Memory B cell (primary cell): Measurements from ENCODE around the gene SAMM50.
"Not testable (repeated sequence)": the region's sequence is repeated elsewhere in the genome, so short reads cannot be mapped to it uniquely, and the experiment has no call there.

Experiments
- ATAC-seq: fragments of 150-1000 bp; cut with Tn5 transposase; 2 replicates; pipeline ENCODE4 v1.10.0; 2021; ENCODE audit warnings: low read depth, mild to moderate bottlenecking, moderate library complexity
- DNase-seq, 2 donors: peaks; one replicate each; pipeline ENCODE4 v3.0.0; 2022; ENCODE audit warnings: low spot score in 2 of 2
- H3K27ac Mint-ChIP-seq: one replicate; pipeline ENCODE4 v1.8.0; 2022; ENCODE audit warnings: mild to moderate bottlenecking, moderate library complexity, mixed read lengths
- H3K27me3 Mint-ChIP-seq: one replicate; pipeline ENCODE4 v1.8.0; 2022; ENCODE audit warnings: mixed read lengths
- H3K36me3 Mint-ChIP-seq: one replicate; pipeline ENCODE4 v1.8.0; 2022; ENCODE audit warnings: mild to moderate bottlenecking, mixed read lengths
- H3K4me1 Mint-ChIP-seq: one replicate; pipeline ENCODE4 v1.8.0; 2022; ENCODE audit warnings: mixed read lengths
- H3K4me3 Mint-ChIP-seq: one replicate; pipeline ENCODE4 v1.8.0; 2022; ENCODE audit warnings: mild to moderate bottlenecking, moderate library complexity, mixed read lengths
- H3K9me3 Mint-ChIP-seq: one replicate; pipeline ENCODE4 v1.8.0; 2022; ENCODE audit warnings: mixed read lengths

SAMM50 gene

GRCh38 chr22:44012162-44012561 is 56.9 kb downstream of the SAMM50 start:
- H3K4me3 Mint-ChIP-seq: no peak overlapping the region
- H3K9me3 Mint-ChIP-seq: no peaks in the 10 kb centered on the region
- DNase-seq (no peak), ATAC-seq (no peak)
- H3K27me3 Mint-ChIP-seq: no peaks in the 10 kb centered on the region
- no peak overlapping the region for H3K27ac Mint-ChIP-seq
- H3K4me1 Mint-ChIP-seq: peaks cover 2% of the 10 kb centered on the region
- no peaks in the 10 kb centered on the region for H3K36me3 Mint-ChIP-seq

- Mint-ChIP-seq H3K27me3 (no peaks in the 10 kb centered on the region), H3K27ac (no peak overlapping the region), H3K36me3 (no peaks in the 10 kb centered on the region)
These were observed 57.3 kb downstream of the SAMM50 start for GRCh38 chr22:44012591-44012990.

GRCh38 chr22:44014241-44014640 is 59.0 kb downstream of the SAMM50 start:
- Mint-ChIP-seq H3K4me1 (peaks cover 2% of the 10 kb centered on the region), H3K9me3 (no peaks in the 10 kb centered on the region), H3K36me3 (peaks cover 2% of the 10 kb centered on the region), H3K4me3 (no peak overlapping the region), H3K27me3 (no peaks in the 10 kb centered on the region), H3K27ac (no peak overlapping the region)
- no peak for ATAC-seq
- DNase-seq: no peak

More at GRCh38 chr22:44012591-44012990, 57.3 kb downstream of the SAMM50 start:
- DNase-seq (no peak), ATAC-seq (no peak)
- Mint-ChIP-seq H3K9me3 (no peaks in the 10 kb centered on the region), H3K4me1 (peaks cover 2% of the 10 kb centered on the region), H3K4me3 (no peak overlapping the region)

GRCh38 chr22:44016586-44016985 is 61.3 kb downstream of the SAMM50 start:
- H3K4me1 Mint-ChIP-seq, H3K27me3 Mint-ChIP-seq, H3K4me3 Mint-ChIP-seq, DNase-seq, H3K36me3 Mint-ChIP-seq, H3K9me3 Mint-ChIP-seq: not testable (repeated sequence)
- ATAC-seq: peak; percentile 77
- H3K27ac Mint-ChIP-seq: peak overlapping the region; percentile 79

GRCh38 chr22:44018594-44018993 is 63.4 kb downstream of the SAMM50 start:
- Mint-ChIP-seq H3K9me3 (no peaks in the 10 kb centered on the region), H3K36me3 (peaks cover 2% of the 10 kb centered on the region), H3K4me1 (peaks cover 14% of the 10 kb centered on the region), H3K4me3 (no peak overlapping the region), H3K27ac (no peak overlapping the region), H3K27me3 (no peaks in the 10 kb centered on the region)
- no peak for DNase-seq
- ATAC-seq: no peak

GRCh38 chr22:44019416-44019815 is 64.2 kb downstream of the SAMM50 start:
- peaks cover 17% of the 10 kb centered on the region for H3K4me1 Mint-ChIP-seq
- ATAC-seq: no peak
- H3K27ac Mint-ChIP-seq: no peak overlapping the region
- no peak for DNase-seq
- H3K27me3 Mint-ChIP-seq: no peaks in the 10 kb centered on the region
- no peaks in the 10 kb centered on the region for H3K9me3 Mint-ChIP-seq
- H3K36me3 Mint-ChIP-seq: peaks cover 2% of the 10 kb centered on the region
- H3K4me3 Mint-ChIP-seq: no peak overlapping the region

- Mint-ChIP-seq H3K27me3 (no peaks in the 10 kb centered on the region), H3K4me3 (no peak overlapping the region), H3K4me1 (peaks cover 17% of the 10 kb centered on the region), H3K36me3 (peaks cover 2% of the 10 kb centered on the region), H3K9me3 (no peaks in the 10 kb centered on the region), H3K27ac (no peak overlapping the region)
- DNase-seq (no peak), ATAC-seq (no peak)
These were observed 64.6 kb downstream of the SAMM50 start for GRCh38 chr22:44019846-44020245.

- H3K27ac Mint-ChIP-seq: peak overlapping the region; percentile 69
- H3K4me3 Mint-ChIP-seq: no peak overlapping the region
- ATAC-seq (no peak), DNase-seq (no peak)
- H3K36me3 Mint-ChIP-seq: peaks cover 2% of the 10 kb centered on the region
- H3K4me1 Mint-ChIP-seq: peaks cover 25% of the 10 kb centered on the region
- H3K27me3 Mint-ChIP-seq: no peaks in the 10 kb centered on the region
- H3K9me3 Mint-ChIP-seq: no peaks in the 10 kb centered on the region
These were observed 65.7 kb downstream of the SAMM50 start for GRCh38 chr22:44020981-44021380.

- H3K27ac Mint-ChIP-seq: peak overlapping the region; percentile 98
- peaks cover 45% of the 10 kb centered on the region for H3K4me1 Mint-ChIP-seq
- ATAC-seq (peak; percentile 6), DNase-seq (peak; percentile 45 to 58)
- no peaks in the 10 kb centered on the region for H3K36me3 Mint-ChIP-seq
- no peaks in the 10 kb centered on the region for H3K27me3 Mint-ChIP-seq
- H3K9me3 Mint-ChIP-seq: no peaks in the 10 kb centered on the region
- peak overlapping the region; percentile 92 for H3K4me3 Mint-ChIP-seq
These were observed 68.4 kb downstream of the SAMM50 start for GRCh38 chr22:44023404-44024287.

- Mint-ChIP-seq H3K9me3 (no peaks in the 10 kb centered on the region), H3K27me3 (no peaks in the 10 kb centered on the region), H3K4me3 (peak within 1 kb of the TSS; percentile 92), H3K36me3 (no peaks in the 10 kb centered on the region), H3K27ac (peak within 1 kb of the TSS; percentile 99), H3K4me1 (peaks cover 49% of the 10 kb centered on the region)
- DNase-seq (peak; percentile 30 to 63), ATAC-seq (peak; percentile 1)
These were observed 69.2 kb downstream of the SAMM50 start, which contains the start of gene PARVB for GRCh38 chr22:44024288-44024921. Gene PARVB (plus strand): TSS chr22:44024302. CDS start chr22:44024340, 38 bp downstream.

GRCh38 chr22:44025171-44026065 is 70.2 kb downstream of the SAMM50 start:
- peak; percentile 67 for ATAC-seq
- peaks cover 51% of the 10 kb centered on the region for H3K4me1 Mint-ChIP-seq

GRCh38 chr22:44026066-44026629 is 70.9 kb downstream of the SAMM50 start:
- H3K4me1 Mint-ChIP-seq: peaks cover 55% of the 10 kb centered on the region
- no peak for ATAC-seq
- H3K36me3 Mint-ChIP-seq: no peaks in the 10 kb centered on the region

More at GRCh38 chr22:44025171-44026065, 70.2 kb downstream of the SAMM50 start:
- H3K36me3 Mint-ChIP-seq: no peaks in the 10 kb centered on the region
- H3K9me3 Mint-ChIP-seq: no peaks in the 10 kb centered on the region
- peak; percentile 77 to 84 for DNase-seq
- peak overlapping the region; percentile 99 for H3K27ac Mint-ChIP-seq
- H3K27me3 Mint-ChIP-seq: no peaks in the 10 kb centered on the region
- peak overlapping the region; percentile 81 for H3K4me3 Mint-ChIP-seq

More at GRCh38 chr22:44026066-44026629, 70.9 kb downstream of the SAMM50 start:
- H3K27ac Mint-ChIP-seq: peak overlapping the region; percentile 99
- peak overlapping the region; percentile 81 for H3K4me3 Mint-ChIP-seq
- H3K9me3 Mint-ChIP-seq: no peaks in the 10 kb centered on the region
- DNase-seq: peak in 1 of 2 donors; percentile 25
- H3K27me3 Mint-ChIP-seq: no peaks in the 10 kb centered on the region
